Measurements from ENCODE around the gene TASP1.

Gene TASP1

DNA sequence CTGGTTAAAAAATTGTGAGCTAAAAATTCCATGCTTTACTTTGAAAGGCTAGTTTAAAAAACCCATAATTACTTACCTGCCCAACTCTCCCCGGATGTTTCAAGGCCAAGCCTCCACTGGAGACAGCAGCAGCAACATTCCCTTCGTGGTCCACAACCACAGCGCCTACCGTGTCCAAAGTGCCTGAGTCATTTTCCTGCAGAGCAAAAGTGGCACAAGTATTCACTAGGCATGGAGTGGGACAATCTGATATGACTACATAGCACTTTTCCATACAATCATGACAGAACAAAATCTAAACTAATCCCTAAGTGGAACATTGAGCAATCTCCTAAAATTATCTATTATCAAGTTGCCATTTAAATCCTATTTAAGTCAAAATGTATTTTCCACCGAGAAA is 104.8 kb downstream of the TASP1 start:
- H3K27ac ChIP-seq: no peak overlapping the region
- TF ChIP-seq, protein P1, sequence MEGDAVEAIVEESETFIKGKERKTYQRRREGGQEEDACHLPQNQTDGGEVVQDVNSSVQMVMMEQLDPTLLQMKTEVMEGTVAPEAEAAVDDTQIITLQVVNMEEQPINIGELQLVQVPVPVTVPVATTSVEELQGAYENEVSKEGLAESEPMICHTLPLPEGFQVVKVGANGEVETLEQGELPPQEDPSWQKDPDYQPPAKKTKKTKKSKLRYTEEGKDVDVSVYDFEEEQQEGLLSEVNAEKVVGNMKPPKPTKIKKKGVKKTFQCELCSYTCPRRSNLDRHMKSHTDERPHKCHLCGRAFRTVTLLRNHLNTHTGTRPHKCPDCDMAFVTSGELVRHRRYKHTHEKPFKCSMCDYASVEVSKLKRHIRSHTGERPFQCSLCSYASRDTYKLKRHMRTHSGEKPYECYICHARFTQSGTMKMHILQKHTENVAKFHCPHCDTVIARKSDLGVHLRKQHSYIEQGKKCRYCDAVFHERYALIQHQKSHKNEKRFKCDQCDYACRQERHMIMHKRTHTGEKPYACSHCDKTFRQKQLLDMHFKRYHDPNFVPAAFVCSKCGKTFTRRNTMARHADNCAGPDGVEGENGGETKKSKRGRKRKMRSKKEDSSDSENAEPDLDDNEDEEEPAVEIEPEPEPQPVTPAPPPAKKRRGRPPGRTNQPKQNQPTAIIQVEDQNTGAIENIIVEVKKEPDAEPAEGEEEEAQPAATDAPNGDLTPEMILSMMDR (IDR thresholded peaks at IDR 0.05): no peak
- no peak for TF ChIP-seq ZFX (IDR thresholded peaks at IDR 0.05; ENCODE audit: borderline replicate concordance)

DNA sequence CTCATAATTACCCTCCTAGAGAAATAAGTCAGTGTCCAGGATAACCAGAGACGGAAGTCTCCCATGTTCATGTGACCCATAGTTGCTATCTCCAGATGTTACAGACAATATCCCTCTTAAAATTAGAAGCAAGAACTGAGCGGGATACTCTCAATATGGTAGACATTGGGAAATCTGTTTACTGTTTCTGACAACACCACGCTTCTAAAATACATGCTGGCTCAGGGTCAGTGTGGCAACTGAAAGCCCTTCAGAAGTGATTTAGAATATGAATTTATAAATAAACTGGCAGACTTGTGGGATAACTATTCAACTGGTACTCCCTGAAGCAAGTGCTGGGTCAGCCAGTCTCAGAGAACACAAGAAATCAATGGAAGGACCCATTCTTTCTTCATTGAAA is 108.6 kb downstream of the TASP1 start:
- TF ChIP-seq, protein P1 (IDR thresholded peaks at IDR 0.05): no peak
- no peak for TF ChIP-seq ZFX (IDR thresholded peaks at IDR 0.05; ENCODE audit: borderline replicate concordance)
- H3K27ac ChIP-seq: no peak overlapping the region

DNA sequence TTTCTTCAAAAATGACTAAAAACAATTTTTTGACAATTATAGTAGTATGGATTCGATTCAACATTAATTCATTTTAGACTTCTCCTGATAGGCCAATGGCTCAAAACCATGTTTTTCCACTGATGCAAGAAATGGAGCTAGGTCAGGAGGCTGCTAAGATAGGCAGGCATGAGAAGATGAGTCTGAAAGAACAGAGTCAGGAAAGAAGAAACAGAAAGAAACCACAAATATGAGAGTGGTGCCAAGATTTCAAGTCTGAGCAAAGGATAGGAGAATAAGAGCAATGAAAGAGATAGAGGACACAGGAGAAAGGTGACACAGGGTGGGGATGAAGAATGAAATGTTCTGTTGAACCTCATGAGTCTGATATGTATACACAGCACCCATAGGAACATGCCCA is 112.2 kb downstream of the TASP1 start:
- TF ChIP-seq, protein P1 (IDR thresholded peaks at IDR 0.05): no peak
- no peak for TF ChIP-seq ZFX (IDR thresholded peaks at IDR 0.05; ENCODE audit: borderline replicate concordance)
- H3K27ac ChIP-seq: no peak overlapping the region

DNA sequence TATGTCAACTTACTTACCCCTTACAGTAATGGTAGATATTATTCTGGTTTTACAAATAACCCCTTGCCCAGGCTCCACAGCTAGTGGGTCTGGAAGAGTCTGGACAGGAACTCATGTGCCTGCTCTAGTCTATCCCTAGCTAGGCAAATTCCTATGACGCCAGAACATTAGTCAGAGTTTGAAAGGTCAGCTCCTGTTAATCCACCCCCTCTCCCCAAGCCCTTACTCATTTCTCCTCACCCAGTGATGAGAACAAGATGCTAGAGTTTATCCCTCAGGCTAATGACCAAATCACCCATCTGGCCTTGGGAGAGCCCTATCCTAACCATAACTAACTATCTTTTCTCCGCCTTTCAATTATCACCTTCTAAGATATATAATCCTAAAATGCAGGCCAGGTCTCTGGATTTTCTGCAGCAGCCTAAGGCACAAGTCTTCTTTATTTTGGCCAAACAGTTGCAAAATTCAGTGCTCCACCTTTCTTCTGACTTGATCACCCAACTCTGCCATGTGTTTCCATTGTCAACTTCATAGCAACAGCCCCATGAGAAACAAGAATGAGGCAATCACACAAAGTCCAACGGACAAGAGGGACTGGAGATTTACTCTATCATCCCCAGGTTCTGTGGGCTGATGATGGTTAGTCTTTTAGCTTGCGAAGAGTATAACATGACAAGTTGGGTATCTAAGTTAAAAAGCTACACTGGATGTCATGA is 113.3 kb downstream of the TASP1 start:
- H3K27ac ChIP-seq: no peak overlapping the region

DNA sequence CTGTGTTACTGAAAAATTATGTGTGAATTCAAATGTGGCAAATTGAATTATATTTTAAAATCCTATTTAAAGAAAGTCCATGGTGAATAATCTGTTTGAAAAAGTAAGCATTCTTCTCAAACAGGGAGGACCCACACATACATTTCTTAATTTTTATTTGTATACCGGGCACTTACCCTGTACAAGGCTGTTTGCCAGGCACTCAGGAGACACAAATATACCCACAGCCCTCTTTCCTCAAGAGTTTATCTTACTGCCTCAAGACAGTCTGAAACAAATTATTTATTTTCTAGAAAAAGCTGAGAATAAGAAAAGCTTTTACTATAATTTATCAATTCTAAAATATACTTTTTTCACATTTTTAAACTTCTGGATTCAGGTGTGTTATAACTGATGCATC is 114.4 kb downstream of the TASP1 start:
- no peak overlapping the region for H3K27ac ChIP-seq
- TF ChIP-seq ZFX (IDR thresholded peaks at IDR 0.05; ENCODE audit: borderline replicate concordance): no peak
- TF ChIP-seq, protein P1 (IDR thresholded peaks at IDR 0.05): no peak

More for the DNA sequence above, 113.3 kb downstream of the TASP1 start:
- TF ChIP-seq, protein P1 (IDR thresholded peaks at IDR 0.05): no peak
- TF ChIP-seq ZFX (IDR thresholded peaks at IDR 0.05; ENCODE audit: borderline replicate concordance): no peak

DNA sequence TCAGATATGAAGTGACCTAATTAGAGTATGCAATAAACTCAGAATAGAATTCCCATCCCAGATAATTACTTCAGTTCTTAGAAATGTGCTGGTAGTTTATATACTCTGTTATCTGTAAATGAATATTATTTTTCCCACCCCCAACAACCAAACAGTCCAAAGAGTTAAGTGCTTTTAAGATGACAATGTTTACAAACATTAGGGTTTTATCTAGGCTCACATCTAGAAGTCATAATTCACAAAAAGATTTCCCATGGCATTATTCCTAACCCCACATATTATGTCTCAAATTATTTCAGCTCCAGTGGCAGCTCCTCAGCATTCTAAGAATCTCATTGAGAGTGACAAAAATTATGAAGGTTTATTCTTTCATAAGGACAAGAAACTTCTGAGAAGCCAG is 120.9 kb downstream of the TASP1 start:
- H3K27ac ChIP-seq: no peak overlapping the region

More for the DNA sequence above, 120.9 kb downstream of the TASP1 start:
- no peak for TF ChIP-seq ZFX (IDR thresholded peaks at IDR 0.05; ENCODE audit: borderline replicate concordance)
- TF ChIP-seq, protein P1 (IDR thresholded peaks at IDR 0.05): no peak
